GM12892 (cell line): ENCODE results near the gene FGF7.
"Not testable (repeated sequence)": the region's sequence is repeated elsewhere in the genome, so short reads cannot be mapped to it uniquely, and the experiment has no call there.

Source experiments
- POLR2A ChIP-seq: IDR thresholded peaks from 2 replicates; pipeline ENCODE4 v1.6.1; 2011; ENCODE audit warnings: low read depth, low read length, control low read depth
- POLR2AphosphoS5 ChIP-seq: IDR thresholded peaks from 2 replicates; pipeline ENCODE4 v1.6.1; 2011; ENCODE audit warnings: low read depth, low read length, control low read depth
- TAF1 ChIP-seq: IDR thresholded peaks from 2 replicates; pipeline ENCODE4 v1.6.1; 2011; ENCODE audit warnings: low read depth, mild to moderate bottlenecking, control low read depth, low read length, borderline replicate concordance

DNA sequence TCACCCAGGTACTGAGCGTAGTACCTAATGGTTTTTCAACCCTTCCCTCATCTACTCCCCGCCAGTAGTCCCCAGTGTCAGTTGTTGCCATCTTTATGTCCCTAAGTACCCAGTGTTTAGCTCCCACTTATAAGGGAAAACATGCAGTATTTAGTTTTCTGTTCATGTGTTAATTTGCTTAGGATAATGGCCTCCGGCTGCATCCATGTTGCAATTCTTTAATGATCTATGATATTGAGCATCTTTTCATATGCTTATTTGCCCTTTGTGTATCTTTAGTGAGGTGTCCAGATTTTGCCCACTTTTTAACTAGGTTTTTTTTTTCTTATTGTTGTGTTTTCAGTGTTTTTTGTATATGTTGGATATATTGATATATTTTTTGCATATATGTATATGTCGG, 55.0 kb downstream of the FGF7 start:
- not testable (repeated sequence) for TF ChIP-seq POLR2A, POLR2AphosphoS5, TAF1
